CMK (cell line): Measurements from ENCODE around the gene IP6K3.

Source experiments
- DNase-seq: peaks from one replicate; pipeline ENCODE4 v3.0.0-alpha.2; 2010; ENCODE audit warnings: low read depth

Gene IP6K3

GRCh38 chr6:33689148-33689494 lies 57.6 kb downstream of the IP6K3 start:
- no peak for DNase-seq

GRCh38 chr6:33688451-33689147 lies 58.1 kb downstream of the IP6K3 start:
- DNase-seq, result no peak

GRCh38 chr6:33688006-33688405 lies 58.7 kb downstream of the IP6K3 start:
- DNase-seq, result no peak

DNA sequence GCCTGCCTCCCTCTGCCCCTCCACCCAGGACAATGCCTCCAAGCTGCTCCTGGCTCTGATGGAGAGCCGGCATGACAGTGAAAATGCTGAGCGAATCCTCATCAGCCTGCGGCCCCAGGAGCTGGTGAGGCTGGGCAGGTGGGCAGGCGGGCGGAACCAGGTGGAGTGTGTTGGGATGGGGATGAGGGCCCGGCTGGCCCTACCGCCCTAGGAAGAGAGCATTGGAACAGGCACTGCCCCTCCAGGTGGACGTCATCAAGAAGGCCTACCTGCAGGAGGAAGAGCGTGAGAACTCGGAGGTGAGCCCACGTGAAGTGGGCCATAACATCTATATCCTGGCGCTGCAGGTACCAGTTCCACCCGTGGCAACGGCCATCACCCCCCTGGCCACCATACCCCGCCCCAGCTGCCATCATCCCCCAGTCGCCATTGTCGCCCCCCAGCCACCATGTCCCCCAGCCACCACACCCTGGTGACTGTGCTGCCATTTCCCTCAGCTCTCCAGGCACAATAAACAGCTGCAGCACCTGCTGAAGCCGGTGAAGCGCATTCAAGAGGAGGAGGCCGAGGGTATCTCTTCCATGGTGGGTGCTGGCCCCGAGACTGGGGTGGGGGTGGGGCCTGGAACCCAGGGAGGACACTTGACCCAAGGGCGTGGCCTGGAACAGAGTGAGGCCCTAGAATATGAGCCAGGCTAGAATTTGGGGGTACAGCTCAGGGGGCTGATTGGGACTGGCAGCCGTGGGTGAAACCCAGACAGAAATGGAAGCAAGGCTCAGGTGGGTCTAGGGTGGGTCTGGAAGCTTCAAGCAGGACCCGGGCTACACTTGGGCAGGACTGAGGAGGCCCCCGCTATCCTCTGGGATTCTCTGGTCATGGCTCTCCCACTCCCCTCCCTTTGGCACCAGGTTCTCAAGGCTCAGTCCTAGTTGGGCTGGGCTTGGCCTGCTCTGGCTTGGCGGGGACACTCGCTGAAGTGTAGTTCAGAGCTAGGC lies 59.4 kb downstream of the IP6K3 start:
- no peak for DNase-seq

- DNase-seq, result no peak
These were observed 60.3 kb downstream of the IP6K3 start for GRCh38 chr6:33686225-33686924.

GRCh38 chr6:33685411-33686224 lies 61.1 kb downstream of the IP6K3 start:
- no peak for DNase-seq

DNA sequence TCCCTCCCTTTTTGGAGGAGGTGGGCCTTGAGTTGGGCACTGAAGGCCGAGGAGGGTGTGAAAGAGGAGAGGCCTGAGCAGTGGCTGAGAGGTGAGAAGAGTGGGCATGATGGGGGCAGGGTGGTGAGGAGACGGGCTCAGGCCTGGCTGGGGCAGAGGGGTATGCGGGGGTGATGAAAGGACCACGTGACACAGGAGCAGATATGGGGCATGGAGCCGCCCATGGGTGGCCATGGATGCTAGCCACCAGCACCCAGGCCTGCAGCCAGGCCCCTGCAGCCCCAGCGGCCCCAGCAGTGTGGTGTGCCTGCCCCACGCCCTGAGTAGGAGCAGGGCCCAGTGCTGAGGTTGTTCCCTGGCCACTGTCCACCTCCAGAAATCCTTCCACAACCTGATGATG lies 61.7 kb downstream of the IP6K3 start:
- DNase-seq, result no peak

- no peak for DNase-seq
These were observed 62.2 kb downstream of the IP6K3 start for GRCh38 chr6:33684428-33684896.

DNA sequence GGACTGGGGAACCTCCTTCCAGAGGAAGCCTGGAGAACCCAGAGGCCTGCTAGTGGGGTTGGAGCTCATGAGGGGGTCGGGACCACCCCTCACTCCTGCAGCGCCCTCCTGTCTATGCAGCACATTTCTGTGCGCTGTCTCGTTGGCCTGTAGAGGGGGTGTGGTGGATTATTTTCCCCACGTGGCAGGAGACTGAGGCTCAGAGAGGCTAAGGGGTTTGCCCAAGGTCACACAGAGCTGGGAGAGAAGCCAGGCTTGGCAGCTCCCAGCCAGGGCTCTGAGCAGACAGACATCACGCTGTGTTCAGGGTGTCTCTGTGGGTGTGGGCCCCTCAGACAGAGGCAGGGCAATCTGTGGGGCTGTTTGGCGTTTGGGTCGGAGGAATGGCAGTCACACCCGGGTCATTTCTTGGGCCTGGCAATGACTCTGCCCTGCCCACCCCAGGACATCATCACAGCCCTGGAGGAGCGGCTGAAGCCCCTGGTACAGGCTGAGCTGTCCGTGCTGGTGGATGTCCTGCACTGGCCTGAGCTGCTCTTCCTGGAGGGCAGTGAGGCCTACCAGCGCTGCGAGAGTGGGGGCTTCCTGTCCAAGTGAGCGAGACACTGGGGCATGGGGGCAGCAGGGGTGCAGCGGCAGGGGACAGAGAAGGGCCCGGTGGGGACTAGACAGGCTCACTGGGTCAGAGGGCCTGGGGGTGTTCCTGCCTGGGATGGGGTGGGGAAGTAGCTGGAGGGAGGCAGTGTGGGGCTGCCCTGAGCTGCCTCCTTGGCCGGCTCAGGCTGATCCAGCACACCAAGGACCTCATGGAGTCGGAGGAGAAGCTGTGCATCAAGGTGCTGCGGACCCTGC lies 62.9 kb downstream of the IP6K3 start:
- DNase-seq, result no peak

DNA sequence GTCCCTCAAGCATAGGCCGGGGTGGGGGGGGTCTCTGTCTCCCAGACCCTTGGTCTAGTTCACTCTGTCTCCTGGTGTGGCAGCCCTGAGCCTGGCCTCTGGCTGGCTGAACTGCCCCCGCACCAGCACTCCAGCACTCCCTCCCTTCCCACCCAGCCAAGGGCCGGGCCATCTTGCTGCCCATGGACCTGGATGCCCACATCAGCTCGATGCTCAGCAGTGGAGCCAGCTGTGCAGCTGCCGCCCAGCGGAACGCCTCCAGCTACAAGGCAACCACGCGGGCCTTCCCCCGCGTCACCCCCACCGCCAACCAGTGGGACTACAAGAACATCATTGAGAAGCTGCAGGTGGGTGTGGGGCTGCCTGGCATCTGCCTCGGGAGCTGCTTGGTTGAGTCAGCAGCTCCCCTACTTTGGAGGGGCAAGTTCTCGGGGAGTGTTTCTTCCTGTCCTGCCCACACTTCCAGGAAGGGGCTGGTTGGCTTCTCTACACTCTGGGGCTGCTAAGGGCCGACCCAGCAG lies 63.6 kb downstream of the IP6K3 start:
- DNase-seq, result no peak

- DNase-seq, result no peak
These were observed 64.4 kb downstream of the IP6K3 start for GRCh38 chr6:33682341-33682740.

DNA sequence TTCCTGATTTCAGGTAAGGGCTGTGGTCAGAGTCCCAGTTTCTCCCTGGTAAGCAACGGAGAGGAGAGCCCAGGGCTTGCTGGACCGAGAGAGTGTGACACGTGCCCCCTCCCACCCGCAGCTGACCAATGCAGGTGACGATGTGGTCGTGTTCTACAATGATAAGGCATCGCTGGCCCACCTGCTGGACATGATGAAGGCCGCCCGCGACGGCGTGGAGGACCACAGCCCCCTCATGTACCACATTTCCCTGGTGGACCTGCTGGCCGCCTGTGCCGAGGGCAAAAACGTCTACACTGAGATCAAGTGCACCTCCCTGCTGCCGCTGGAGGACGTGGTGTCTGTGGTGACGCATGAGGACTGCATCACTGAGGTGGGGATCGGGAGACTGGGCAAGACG lies 66.9 kb downstream of the IP6K3 start:
- no peak for DNase-seq

DNA sequence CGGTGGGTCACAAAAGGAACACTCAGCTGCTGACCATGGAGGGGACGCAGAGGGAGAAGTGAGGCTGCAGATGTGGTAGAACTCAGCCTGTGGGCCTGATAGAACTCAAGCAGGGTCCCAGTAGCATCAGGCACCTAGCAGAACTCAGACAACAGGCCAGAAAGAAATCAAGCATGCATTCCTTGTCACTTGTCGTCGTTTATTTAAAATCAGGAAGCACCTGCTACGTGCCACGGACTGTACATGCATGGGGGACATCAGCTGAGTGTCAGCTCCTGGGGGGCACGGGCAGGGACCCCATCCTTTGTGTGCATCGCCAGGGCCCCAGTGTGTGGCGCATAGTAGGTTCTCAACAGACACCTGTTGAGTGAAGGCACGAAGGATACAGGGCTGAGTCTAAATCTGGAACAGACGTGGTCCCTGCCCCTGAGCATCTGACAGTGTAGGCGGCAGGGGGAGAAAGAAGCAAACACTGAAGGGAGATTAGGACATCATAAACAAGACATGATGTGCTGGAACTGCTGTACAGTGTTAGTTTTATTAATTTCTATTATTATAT lies 67.7 kb downstream of the IP6K3 start:
- no peak for DNase-seq

DNA sequence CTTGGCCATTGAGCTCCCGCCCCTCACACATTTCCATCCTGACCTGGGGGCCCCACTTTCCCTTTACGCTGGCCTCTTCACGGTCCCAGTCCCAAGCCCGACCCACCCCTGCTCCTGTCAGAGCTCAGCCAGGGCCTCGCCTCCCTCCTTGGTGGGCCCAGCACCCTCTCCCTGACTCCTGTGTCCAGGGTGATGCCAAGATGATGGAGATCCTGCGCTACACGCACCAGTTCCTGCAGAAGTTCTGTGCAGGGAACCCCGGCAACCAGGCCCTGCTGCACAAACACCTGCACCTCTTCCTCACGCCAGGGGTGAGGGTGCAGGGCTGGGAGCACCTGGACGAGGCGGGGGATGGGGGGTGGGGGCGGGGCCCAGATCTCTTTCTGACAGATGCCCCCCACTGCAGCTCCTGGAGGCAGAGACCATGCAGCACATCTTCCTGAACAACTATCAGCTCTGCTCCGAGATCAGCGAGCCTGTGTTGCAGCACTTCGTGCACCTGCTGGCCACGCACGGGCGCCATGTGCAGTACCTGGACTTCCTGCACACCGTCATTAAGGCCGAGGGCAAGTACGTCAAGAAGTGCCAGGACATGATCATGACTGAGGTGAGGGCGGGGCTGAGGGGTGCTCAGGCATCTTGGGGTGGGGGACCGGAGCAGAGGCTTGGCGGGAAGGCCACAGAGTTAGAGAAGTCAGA lies 68.3 kb downstream of the IP6K3 start:
- no peak for DNase-seq

DNA sequence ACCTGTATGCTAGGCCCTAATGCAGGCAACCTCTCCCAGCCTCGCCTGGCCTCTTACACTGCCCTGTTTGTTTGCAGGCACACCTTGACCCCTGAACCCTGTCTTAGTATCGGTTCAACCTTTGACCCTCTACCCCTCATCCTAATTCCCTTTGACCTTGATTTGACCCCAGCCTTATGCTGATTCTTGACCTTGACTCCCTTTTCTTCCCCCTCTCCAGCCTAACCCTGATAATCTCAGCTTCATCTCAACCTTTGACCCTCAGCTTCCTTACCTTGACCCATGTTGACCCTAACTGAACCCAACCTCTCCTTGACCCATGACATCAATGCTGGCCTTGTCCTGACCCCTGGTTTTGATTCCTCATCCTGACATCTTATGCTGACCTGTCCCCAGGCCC lies 69.0 kb downstream of the IP6K3 start:
- DNase-seq, result no peak

DNA sequence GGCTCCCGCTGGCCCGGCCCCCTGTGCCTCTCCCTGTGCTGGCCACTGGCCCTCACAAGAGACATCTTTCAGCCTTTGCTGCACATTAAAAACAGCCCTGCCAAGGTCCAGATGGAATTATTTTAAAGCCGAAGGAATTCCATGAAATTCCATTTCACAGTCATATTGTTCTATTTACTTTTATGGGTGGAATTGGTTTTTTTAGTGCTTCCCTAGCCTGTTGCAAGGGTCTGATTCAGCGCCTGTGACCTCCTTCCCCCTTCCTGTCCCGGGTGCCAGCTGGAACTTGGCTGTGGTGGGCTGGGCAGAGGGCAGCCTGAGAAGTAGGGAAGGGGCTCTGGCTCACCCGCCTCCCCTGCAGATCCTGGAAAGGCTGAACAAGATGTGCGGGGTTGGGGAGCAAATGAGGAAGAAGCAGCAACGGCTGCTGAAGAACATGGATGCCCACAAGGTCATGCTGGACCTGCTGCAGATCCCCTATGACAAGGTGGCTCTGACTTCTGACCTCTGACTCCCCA lies 69.5 kb downstream of the IP6K3 start:
- no peak for DNase-seq

DNA sequence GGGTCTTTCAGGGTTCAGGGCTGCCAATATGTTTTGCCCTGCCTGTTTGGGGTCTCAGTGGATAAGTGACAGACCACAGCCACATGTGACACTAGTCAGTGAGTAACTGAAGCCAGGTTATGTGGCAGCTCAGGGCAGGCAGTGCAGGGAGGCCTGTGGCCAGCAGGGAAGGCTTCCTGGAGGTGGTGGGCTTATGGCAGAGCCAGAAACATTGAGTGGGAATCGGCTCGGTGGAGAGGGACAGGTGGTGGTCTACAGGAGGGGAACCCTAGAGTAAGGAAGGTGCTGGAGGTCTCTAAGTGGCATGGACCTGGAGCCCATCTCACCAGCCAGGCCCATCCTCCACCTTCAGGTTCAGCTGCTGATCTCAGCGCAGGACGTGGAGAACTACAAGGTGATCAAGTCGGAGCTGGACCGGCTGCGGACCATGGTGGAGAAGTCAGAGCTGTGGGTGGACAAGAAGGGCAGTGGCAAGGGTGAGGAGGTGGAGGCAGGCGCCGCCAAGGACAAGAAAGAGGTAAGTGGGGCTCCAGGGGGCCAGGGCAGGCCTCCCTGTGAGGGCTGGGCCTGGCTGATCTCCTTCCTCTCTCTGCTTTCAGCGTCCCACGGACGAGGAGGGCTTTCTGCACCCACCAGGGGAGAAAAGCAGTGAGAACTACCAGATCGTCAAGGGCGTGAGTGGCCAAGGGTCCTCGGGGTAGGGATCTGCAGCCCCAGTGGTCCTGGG lies 70.1 kb downstream of the IP6K3 start:
- DNase-seq, result no peak

DNA sequence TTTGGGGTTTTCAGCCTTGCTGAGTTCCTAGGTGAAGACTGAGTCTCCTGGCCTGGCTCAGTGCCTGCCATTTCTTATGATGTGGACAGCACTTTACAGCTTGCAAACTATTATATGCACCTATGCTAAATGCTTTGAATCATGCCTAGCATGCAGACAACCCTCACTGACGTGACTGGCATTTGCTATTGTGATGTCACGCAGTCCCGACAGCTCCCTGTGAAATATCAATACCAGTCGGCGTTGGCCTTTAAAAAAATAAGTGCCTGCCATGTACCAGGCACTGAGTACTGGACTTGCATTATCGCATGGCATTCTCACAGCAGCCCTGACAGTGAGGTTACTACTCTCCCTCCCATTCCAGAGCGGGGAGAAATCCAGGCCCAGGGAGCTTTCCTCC lies 70.7 kb downstream of the IP6K3 start:
- DNase-seq, result no peak

GRCh38 chr6:33673851-33674250 lies 72.9 kb downstream of the IP6K3 start:
- DNase-seq, result no peak
